HG03175 (cell line): ENCODE results near the gene LRRC39.
"Not testable (repeated sequence)": the region's sequence is repeated elsewhere in the genome, so short reads cannot be mapped to it uniquely, and the experiment has no call there.

Source experiments
- ATAC-seq: cut with Tn5 transposase; IDR thresholded peaks from one replicate; pipeline ENCODE4 v1.9.1; 2021; ENCODE audit warnings: mild to moderate bottlenecking, moderate library complexity; ENCODE audit not compliant: unreplicated experiment

Gene LRRC39

DNA sequence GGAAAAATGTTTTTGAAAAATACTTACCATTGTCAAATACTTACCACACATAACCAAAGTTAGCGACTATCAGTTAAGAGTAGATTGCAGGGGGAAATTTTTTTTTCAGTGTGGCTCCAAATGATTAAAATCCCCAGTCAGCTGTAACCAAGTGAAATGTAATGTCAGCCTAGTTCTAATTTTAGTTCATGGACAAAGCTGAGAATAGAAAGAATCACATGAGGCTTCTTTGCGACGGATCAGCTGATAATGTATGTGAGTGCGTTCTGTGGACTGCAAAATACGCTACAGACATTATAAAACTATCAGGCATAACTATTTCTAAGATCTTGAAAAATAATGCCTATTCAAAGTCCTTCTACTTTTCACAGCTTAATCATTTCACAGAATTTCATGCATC, at the start of gene LRRC39:
Gene LRRC39, minus strand, starts transcription at position 166 of the 400 bp plus-strand sequence. CDS start 9,740 bp downstream, outside the sequence.
- ATAC-seq: no peak

DNA sequence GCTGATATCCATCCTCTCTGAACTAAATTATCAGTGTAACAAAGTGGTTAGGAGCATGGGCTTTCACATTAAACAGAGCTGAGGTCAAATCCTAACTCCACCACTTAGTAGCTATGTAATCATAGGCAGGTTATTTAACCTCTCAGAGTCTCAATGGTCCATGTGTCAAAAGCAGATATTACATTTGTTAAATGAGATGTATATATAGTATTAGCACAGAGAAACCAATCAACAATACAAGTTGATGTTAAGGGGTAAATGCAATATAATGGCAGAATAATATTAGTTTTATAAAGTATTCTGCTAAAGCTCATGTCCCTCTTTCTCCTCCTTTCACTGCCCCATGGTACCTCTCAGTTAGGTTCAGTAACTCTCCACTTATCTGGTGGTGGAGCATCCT, 44.4 kb upstream of the LRRC39 start:
- ATAC-seq: no peak

DNA sequence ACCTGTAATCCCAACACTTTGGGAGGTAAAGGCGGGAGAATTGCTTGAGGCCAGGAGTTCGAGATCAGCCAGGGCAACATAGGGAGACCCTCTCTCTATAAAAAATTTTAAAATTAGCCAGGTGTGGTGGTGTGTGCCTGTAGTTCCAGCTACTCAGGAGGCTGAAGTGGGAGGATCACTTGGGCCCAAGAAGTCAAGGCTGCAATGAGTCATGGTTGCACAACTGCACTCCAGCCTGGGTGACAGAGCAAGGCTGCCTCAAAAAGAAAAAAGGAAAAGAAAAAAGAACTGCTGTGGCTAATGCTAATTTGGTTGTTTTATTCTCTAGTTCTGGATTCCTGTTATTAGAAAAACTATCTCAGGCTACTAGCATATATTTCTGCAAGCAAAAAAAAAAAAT, 41.8 kb upstream of the LRRC39 start:
- ATAC-seq: no peak

DNA sequence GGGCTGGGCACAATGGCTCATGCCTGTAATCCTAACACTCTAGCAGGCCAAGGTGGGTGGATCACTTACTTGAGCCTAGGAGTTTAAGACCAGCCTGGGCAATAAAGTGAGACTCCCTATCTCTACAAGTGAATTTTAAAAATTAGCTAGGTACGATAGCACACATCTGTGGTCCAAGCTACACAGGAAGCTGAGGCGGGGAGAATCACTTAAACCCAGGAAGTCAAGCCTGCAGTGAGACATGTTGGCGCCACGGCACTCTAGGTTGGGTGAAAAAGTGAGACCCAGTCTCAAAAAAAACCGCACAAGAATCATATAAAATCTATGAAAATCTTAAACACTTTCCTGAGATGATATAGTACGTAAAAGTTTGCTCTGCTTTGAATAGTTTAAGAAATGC, 41.4 kb upstream of the LRRC39 start:
- ATAC-seq: no peak

DNA sequence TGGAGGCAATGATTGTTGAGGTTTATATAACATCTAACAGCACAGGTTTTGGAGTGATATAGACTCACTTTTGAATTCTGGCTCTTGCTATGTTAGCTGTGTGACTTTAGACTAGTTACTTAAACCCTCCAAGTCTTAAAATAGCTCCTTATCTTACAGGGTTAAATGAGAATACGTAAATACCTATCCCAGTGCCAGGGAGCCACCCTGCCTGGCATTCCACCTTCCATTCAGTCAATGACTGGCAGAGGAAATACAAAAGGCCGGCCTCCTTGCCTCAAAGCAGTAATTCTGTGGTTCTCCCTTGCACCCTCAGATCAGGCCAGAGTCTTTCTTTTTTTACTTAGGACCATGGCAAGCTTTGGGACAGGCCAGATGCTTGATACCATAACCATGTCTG, 39.8 kb upstream of the LRRC39 start:
- no peak for ATAC-seq

DNA sequence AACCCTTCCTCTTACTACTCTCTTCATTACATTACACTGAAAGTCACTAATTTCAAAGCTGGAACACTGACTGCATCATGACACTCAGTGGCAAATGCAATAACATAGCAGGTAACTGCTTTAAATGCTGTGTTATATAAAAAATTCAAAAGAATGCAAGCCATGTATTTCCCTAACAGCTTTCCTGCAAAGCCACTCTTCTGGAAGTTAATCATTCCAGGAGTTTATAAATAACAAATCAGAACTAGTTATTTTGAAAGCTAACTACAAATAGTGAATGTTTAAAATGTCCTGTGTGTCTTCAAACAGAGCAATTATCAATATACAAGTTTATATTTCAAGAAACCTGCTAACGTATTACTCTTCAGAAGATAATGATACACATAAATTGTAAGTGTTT, 37.0 kb upstream of the LRRC39 start:
- no peak for ATAC-seq

DNA sequence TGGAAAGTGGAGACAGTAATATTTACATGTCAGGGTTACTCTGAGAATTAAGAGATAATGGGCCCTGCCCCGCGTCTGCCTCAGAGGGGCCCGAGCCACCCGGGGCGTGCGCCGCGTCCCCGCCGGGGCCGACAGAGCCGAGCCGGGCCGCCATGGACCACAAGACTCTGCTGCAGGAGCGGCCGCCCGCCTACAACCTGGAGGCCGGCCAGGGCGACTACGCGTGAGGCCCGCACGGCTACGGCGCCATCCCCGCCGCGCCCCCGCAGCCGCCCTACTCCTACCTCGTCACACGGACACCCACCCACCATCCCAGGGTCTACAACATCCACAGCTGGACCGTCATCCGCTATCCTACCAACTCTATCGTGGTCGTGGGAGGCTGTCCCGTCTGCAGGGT, 35.1 kb upstream of the LRRC39 start:
- no peak for ATAC-seq

DNA sequence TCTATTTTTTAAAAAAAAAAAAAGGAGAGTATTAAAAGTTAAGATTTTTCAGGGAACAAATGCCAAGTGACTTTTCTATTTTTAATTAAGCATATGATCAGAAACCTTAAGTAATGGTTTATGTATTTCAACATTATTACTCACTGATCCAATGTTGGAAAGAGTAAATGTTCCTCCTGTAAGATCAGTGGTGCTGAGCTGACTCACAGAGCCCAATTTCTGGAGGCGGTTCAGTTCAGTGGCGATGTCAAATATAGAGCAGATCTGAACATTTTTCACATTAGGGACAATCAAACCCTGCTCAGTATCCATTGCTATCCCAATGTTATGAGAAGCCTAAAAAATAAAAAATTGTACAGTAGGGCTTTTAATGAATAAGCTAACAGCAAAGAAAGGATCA, 28.2 kb upstream of the LRRC39 start:
- no peak for ATAC-seq

DNA sequence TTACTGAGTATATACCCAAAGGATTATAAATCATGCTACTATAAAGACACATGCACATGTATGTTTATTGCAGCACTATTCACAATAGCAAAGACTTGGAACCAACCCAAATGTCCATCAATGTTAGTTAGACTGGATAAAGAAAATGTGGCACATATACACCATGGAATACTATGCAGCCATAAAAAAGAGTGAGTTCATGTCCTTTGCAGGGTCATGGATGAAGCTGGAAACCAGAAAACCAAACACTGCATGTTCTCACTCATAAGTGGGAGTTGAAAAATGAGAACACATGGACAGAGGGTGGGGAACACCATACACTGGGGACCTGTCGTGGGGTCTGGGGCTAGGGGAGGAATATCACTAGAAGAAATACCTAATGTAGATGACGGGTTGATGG, 27.5 kb upstream of the LRRC39 start:
- ATAC-seq: not testable (repeated sequence)

DNA sequence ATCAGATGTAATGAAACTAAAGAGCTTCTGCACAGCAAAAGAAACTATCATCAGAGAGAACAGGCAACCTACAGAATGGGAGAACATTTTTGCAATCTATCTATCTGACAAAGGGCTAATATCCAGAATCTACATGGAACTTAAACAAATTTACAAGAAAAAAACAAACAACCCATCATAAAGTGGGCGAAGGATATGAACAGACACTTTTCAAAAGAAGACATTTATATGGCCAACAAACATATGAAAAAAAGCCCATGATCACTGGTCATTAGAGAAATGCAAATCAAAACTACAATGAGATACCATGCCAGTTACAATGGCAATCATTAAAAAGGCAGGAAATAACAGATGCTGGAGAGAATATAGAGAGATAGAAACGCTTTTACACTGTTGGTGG, 27.0 kb upstream of the LRRC39 start:
- not testable (repeated sequence) for ATAC-seq

DNA sequence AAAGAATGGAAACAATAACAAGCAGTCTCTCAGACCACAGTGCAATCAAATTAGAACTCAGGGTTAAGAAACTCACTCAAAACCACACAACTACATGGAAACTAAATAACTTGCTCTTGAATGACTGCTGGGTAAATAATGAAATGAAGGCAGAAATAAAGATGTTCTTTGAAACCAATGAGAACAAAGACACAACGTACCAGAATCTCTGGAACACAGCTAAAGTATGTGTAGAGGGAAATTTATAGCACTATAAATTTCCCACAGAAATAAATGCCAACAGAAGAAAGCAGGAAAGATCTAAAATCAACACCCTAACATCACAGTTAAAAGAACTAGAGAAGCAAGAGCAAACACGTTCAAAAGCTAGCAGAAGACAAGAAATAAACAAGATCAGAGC, 24.6 kb upstream of the LRRC39 start:
- not testable (repeated sequence) for ATAC-seq

DNA sequence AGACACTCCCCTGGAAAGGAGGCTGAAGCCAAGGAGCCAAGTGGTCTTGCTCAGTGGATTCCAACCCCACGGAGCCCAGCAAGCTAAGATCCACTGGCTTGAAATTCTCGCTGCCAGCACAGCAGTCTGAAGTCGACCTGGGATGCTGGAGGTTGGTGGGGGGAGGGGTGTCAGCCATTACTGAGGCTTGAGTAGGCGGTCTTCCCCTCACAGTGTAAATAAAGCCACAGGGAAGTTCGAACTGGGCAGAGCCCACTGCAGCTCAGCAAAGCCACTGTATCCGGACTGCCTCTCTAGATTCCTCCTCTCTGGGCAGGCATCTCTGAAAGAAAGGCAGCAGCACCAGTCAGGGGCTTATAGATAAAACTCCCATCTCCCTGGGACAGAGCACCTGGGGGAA, 22.0 kb upstream of the LRRC39 start:
- not testable (repeated sequence) for ATAC-seq

DNA sequence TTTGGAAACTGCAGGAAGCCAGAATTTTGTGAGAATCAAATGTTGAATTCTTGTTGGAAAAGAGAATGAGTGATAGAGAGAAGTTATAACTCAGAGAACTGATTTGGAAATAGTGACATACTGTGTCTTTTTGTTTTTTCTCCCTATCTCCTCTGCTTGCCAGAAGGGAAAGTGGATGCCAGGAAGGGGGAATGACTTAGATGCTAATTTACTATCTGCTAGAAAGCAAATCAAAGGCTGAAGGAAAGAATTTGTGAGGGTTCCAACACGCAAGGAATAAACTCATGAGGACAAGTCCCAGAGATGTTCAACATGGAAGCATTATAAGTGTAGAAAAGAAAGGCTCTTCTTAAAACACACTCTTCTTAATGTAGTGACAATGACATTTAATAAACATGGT, 20.5 kb upstream of the LRRC39 start:
- ATAC-seq: no peak

DNA sequence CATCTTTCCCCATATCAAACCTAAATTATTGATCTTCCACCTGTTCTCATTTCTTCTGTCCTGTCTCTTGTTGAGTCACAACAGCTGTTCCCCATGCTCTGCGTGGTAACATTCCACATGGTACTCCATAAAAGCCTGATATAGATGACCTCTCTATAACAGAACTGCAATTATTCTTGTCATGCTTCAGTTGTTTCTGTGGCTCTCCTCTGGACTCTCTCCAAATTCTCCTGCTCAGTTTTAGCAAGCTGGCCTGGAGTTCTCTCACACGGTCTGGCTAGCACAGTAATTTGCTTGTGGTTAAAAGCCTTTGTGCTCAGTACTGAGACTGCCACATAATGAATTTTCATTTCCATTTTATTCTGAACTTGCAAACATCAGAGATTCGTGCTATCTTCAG, 10.6 kb upstream of the LRRC39 start:
- ATAC-seq: no peak

DNA sequence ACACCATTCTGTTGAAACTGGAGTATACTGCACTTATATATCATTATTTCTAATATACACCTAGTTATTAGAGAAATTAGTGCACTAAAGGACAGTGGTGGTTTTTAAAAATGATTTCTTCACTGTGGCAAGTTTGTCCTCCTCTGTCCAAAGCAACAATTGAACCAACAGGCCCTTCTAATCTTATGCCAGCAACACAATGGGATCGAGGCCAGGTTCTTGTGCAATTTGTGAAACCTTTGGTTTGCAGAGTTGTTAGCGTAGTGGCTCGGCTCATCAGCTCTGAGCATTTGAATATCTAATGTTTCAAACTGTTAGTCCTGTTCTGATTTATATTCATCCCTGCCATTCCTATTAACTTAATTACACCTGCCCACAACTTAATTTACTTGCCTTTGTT, 9.9 kb upstream of the LRRC39 start:
- ATAC-seq: no peak

DNA sequence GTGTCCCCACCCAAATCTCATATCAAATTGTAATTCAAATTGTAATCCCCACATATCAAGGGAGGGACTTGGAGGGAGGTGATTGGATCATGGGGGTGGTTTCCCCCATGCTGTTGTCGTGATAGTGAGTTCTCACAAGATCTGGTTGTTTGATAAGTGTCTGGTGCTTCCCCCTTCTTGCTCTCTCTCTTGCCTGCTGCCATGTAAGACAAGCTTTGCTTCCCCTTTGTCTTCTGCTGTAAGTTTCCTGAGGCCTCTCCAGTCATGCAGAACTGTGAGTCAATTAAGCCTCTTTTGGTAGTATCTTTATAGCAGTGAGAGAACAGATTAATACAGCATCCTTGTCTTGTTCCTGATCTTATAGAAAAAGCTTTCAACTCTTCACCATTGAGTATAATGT, 6.5 kb upstream of the LRRC39 start:
- peak; percentile 86 for ATAC-seq

DNA sequence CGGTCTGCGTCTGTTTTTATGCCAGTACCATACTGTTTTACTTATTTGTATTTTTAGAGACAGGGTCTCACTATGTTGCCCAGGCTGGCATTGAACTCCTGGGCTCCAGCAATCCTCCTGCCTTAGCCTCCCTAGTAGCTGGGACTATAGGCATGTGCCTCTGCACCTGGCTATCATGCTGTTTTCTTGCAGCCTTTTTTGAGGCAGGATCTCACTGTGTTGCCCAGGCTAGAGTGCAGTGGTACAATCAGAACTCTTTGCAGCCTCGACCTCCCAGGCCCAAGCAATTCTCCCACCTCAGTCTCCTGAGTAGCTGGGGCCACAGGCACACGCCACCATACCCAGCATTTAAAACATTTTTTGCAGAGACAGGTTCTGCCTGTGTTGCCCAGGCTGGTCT, 5.3 kb upstream of the LRRC39 start:
- no peak for ATAC-seq

DNA sequence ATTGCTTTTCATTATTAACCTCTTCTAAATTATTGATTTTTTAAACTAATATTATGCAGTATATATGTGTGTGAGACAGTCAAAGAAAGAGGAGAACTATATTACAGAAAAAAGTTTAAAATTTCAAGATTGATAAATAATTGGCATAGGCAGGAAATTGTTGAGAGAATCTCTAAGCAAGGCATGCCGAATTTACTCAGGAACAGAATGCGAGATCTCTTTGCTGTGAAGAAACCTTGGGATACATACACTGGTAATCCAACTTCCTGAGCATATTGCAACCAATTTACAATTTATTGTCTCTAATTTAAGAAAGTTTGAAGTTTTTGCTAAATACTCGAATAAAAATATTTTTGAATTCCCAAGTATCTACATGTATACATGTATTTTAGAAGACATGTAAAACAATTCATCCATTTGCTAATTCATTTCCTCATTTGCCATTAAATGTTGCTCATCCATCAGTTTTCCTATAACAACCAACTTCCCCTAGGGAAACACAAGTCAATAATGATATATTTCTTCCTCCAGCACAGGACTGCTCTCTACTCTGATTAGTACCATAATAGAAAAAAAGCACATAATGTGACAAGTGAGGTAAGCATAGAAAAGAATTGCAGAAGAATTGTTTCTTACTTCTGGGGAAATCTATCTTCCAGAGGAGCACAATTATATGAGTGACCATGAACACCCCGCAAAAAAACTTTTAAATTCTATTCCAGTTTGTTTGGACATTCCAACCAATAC, 588 bp downstream of the LRRC39 start:
- no peak for ATAC-seq

DNA sequence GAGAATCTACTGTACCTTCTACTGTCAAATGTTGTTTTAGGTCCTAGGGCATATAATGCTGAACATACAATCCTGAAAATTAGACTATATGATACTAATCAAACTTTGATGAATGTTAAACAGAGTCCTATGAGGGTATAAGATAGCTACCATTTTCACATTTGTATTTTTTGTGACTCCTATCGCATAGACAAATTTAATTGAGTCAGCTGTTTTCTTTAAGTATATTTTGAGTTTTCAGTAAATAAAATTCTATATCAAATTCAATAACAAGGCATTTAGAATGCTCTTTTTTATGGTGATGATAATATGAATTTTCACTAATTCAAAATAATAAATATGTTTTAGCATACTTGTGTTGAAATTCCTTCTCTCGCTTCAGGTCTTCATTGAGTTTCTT, 10.0 kb downstream of the LRRC39 start:
- ATAC-seq: no peak

DNA sequence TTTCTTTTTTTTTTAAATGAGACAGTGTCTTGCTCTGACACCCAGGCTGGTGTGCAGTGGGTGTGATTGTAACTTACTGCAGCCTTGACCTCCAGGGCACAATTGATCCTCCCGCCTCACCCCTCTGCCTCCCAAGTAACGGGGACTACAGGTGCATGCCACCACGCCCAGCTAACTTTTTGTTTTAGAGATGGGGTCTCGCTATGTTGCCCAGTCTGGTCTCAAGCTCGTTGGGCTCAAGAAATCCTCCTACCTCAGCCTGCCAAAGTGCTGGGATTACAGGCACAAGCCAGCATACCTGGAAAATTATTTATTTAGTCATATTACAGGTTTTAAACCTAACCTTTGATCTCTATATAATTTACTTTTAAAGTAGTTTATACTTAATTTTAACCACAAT, 13.4 kb downstream of the LRRC39 start:
- ATAC-seq: no peak

DNA sequence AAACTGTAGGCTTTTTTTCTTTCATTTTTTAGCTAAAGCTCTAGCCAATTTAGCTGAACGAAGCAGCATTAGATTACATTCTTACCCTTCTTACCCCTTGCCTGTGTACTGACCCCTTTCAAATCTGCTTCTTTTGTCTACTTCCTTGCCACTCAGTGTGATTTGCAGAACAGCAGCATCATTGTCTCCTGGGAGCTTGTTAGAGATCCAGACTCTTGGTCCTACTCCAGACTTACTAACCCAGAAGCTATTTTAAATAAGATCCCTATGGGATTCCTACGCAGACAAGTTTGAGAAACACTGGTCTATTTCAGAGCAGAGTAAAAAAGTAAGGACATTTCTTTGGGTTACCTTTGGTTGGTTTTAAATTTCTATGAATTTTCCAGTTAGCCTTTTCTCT, 13.8 kb downstream of the LRRC39 start:
- ATAC-seq: no peak

DNA sequence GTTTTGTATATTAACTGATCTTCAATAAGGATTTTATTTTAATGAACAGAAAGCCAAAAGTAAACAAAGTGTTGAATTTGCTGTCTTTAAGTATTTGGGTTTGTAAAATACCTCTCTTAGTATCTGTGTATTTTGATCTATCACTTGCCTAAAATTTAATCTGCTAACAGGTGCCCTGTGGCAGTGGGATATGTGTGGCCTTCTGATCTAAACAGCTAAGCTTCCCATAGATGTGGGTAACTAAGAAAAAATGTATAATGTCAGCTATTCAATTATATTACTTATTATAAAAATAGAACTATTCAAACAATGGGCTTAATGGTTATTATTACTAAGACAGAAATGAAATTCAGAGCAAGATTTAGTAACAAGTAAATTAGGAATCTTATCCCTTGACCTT, 15.2 kb downstream of the LRRC39 start:
- ATAC-seq: no peak

DNA sequence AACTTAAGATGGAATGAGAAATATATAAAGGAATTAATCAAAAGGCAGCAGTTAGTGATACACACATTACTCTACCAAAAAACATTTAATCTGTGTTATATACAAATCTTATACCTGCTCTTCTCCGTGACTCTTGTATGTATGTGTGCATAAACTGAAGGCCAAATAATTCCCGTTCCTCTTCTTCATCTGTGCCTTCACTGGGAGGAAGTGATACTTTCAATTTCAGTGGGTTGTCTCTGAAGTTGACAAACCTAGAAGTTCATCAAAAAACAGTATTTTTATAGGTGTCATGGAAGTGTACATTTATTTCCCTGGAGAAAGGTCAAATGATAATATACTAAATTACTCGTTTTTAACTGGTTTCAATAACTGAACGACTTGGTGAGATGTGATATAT, 25.8 kb downstream of the LRRC39 start:
- peak; percentile 61 for ATAC-seq
